Chondrocyte (in vitro differentiated cells): ENCODE results near the gene HADH. TPM values are rescaled to one million over a fixed set of nuclear protein-coding genes. Genes with fewer than 3 reads are reported as not detected.

Source experiments
- DNase-seq: peaks from one replicate; pipeline ENCODE4 v3.0.0; 2021; ENCODE audit warnings: mixed read lengths, low spot score
- H3K27ac Mint-ChIP-seq: one replicate; pipeline ENCODE4 v1.8.0; 2021; ENCODE audit warnings: mild to moderate bottlenecking, moderate library complexity, mixed read lengths; ENCODE audit not compliant: unreplicated experiment
- H3K27me3 Mint-ChIP-seq: 2 replicates; pipeline ENCODE4 v1.8.0; 2021; ENCODE audit warnings: low read depth, mixed read lengths
- H3K36me3 Mint-ChIP-seq: 2 replicates; pipeline ENCODE4 v1.8.0; 2021; ENCODE audit warnings: low read depth, mixed read lengths
- H3K4me1 Mint-ChIP-seq: 2 replicates; pipeline ENCODE4 v1.8.0; 2021; ENCODE audit warnings: low read depth, mild to moderate bottlenecking, mixed read lengths
- H3K4me3 Mint-ChIP-seq: one replicate; pipeline ENCODE4 v1.8.0; 2021; ENCODE audit warnings: mild to moderate bottlenecking, moderate library complexity, mixed read lengths; ENCODE audit not compliant: unreplicated experiment
- H3K9me3 Mint-ChIP-seq: 2 replicates; pipeline ENCODE4 v1.8.0; 2021; ENCODE audit warnings: low read depth, mixed read lengths
- CTCF ChIP-seq: fragments of 200-600 bp; sonication (generic); IDR thresholded peaks from 2 replicates; pipeline ENCODE4 v1.5.0; 2021; ENCODE audit warnings: antibody characterized with exemption, mild to moderate bottlenecking, moderate library complexity
- total RNA-seq: library from RNA; stranded (reverse); gene quantifications from 3 replicates; pipeline ENCODE4 v1.2.1, GENCODE V29; 2021

HADH gene
- total RNA-seq, 1 donor from 2014 or later, result 21.6 TPM

DNA sequence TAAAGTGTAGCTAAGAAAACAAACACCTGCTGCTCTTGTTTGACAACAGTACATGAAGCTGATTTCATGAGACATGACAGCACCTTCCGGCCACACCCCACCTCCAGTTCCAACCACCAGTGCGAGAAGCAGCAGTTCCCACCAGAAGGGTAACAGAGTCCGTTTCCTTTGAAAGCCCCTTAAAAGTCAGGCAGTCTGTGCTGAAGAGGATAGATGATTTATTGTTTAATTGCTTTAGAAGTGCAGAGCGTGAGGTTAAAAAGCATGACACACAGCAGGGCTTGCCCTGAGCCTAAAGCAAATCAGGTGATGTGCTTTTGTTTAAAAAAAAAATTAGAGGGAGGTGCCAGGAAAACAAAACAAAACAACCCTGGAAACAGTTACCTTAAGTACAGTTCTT, 82.6 kb downstream of the HADH start:
- Mint-ChIP-seq H3K27ac (no peak overlapping the region), H3K9me3 (no peaks in the 10 kb centered on the region), H3K4me1 (peaks cover 5% of the 10 kb centered on the region), H3K27me3 (no peaks in the 10 kb centered on the region), H3K4me3 (no peak overlapping the region), H3K36me3 (no peaks in the 10 kb centered on the region)
- no peak for DNase-seq
- TF ChIP-seq CTCF, result no peak

GRCh38 chr4:108078024-108078733, 88.5 kb downstream of the HADH start:
- no peaks in the 10 kb centered on the region for H3K4me1 Mint-ChIP-seq

GRCh38 chr4:108080747-108081146, 91.1 kb downstream of the HADH start:
- no peak for TF ChIP-seq CTCF
- Mint-ChIP-seq H3K4me1 (no peaks in the 10 kb centered on the region), H3K36me3 (no peaks in the 10 kb centered on the region)

More at GRCh38 chr4:108078024-108078733, 88.5 kb downstream of the HADH start:
- Mint-ChIP-seq H3K27ac (no peak overlapping the region), H3K27me3 (no peaks in the 10 kb centered on the region), H3K36me3 (no peaks in the 10 kb centered on the region), H3K9me3 (no peaks in the 10 kb centered on the region), H3K4me3 (no peak overlapping the region)
- no peak for TF ChIP-seq CTCF
- no peak for DNase-seq

GRCh38 chr4:108081256-108081655, 91.6 kb downstream of the HADH start:
- Mint-ChIP-seq H3K27me3 (no peaks in the 10 kb centered on the region), H3K4me3 (no peak overlapping the region), H3K9me3 (no peaks in the 10 kb centered on the region), H3K4me1 (no peaks in the 10 kb centered on the region), H3K36me3 (no peaks in the 10 kb centered on the region), H3K27ac (no peak overlapping the region)
- no peak for DNase-seq
- TF ChIP-seq CTCF, result no peak

More at GRCh38 chr4:108080747-108081146, 91.1 kb downstream of the HADH start:
- H3K9me3 Mint-ChIP-seq, result no peaks in the 10 kb centered on the region
- no peak overlapping the region for H3K27ac Mint-ChIP-seq
- DNase-seq, result no peak
- H3K4me3 Mint-ChIP-seq, result no peak overlapping the region
- no peaks in the 10 kb centered on the region for H3K27me3 Mint-ChIP-seq

Other genes starting within 250 kb of the HADH start
- gene SGMS2, start 165.0 kb upstream of the HADH start, total RNA-seq, result 49.7 to 71.5 TPM (median 65.5 TPM) in 3 replicates
- 14.0 to 16.9 TPM (median 16.4 TPM) in 3 replicates for gene CYP2U1, start 58.3 kb upstream of the HADH start, total RNA-seq
- gene LEF1, start 179.0 kb downstream of the HADH start, total RNA-seq, result 2.8 to 4.6 TPM (median 3.1 TPM) in 3 replicates